Endometrial microvascular endothelial cells (primary cell): Measurements from ENCODE around the gene CCNL2. TPM values are rescaled to one million over a fixed set of nuclear protein-coding genes. Genes with fewer than 3 reads are reported as not detected.
"Not testable (repeated sequence)": the region's sequence is repeated elsewhere in the genome, so short reads cannot be mapped to it uniquely, and the experiment has no call there.

Experiments
- in situ Hi-C: cut with HindIII; loops from 2 replicates; pipeline ENCODE4 v1.10.0; 2017; ENCODE audit warnings: low sequenced_read_pairs, low pct_unique_long_range_greater_than_20kb; ENCODE audit errors: inconsistent ontology term
- total RNA-seq: library from RNA; depleted of rRNA; stranded (reverse); fragments of >200 nt; gene quantifications from one replicate; pipeline ENCODE4 v1.2.3, GENCODE V29; 2015; ENCODE audit errors: inconsistent ontology term

Gene CCNL2
- total RNA-seq, 1 donor from 2014 or later = 85.4 TPM

GRCh38 chr1:1381294-1381693 is 17.8 kb downstream of the CCNL2 start:
- in situ Hi-C loops = no loop called here

DNA sequence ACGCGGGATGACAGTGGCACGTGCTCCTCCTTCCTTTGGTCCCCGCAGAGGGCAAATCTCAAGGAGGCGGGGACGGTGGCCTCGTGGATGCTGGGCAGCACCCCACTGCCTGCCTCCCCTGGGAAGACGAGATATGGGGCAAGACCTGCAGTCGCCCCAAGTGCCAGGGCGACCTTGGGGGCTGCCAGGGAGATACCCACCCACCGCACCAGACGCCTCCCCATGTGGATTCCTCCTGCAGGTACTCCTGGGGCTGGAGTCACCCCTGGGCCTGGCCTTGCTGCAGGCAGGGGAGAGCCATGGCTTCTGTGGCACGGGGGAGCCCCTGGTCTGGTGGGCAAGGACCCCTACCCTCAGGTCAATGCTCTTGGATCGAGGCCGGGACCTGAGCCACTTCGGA is 18.3 kb downstream of the CCNL2 start:
- in situ Hi-C loops = no loop called here

- in situ Hi-C loops = no loop called here
These were observed 21.5 kb downstream of the CCNL2 start for GRCh38 chr1:1377540-1378205.

DNA sequence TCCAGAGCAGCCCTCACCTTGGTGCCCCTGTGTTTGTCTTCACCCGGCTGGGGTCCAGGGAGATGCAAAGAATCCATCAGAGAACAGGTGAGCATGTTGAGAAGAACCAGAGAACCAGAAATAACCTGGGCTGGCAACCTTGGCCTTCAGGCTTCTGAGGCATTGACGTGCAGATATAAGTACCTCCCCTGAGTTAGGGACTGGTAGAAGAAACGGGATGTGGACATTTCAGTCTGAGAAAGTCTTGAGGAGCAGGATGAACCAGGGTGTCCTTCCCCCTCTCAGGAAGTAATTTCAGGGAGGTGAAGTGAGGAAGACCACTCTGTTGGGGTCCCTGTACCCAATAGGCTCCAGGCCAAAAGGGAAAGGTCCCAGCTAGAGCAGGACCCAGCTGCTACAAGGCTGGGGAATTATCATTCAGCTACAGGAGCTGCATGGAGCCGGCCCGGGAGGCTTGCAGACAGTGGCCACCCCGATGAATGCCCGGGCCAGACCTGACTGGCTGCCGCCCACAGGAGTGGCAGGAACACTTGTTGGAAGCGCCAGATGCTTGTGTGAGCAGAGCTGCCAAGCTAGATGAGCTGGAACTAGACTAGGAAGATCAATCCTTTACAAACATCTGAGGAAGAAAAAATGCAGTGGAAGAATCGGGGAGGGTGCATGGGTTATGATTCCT is 22.4 kb downstream of the CCNL2 start:
- in situ Hi-C loops = no loop called here

DNA sequence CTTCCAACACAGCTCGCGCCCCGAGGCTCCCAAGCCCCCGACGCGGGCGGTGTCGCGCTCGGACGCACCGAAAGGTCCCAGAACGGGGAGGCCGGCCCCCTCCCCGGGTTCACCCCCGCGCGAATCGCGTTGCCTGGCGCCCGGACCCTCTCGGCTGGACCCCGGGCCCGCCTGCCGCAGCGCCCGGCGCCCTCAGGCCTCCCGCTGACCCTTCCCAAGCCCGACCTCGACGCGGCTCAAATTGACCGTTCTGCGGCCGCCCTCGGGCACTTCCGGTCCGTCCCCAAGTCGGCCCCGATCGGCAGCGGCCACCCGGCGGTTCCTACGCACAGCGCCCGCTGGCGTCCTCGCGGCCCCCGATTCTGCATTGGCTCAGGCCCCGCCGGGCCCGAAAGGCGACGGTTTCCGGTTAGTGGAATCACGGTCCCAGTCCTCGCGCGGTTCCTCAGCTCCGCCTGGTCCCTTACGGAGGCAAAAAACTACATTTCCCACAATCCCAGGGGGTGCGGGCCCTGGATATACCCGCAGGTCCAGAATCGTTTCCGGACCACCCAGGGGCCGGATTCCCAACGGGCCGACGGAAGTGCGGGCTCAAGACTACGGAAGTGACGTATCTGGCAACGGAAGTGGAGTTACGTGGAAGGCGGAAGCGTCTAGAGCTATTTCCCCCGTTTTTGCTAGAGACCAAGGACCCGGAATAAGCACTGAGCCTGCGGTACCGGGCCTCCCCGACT is 24.0 kb downstream of the CCNL2 start, which contains the start of gene AURKAIP1:
Gene AURKAIP1, minus strand, starts transcription at position 279 of the 734 bp plus-strand sequence. CDS start 451 bp downstream, outside the sequence.
- in situ Hi-C loops = no loop called here

DNA sequence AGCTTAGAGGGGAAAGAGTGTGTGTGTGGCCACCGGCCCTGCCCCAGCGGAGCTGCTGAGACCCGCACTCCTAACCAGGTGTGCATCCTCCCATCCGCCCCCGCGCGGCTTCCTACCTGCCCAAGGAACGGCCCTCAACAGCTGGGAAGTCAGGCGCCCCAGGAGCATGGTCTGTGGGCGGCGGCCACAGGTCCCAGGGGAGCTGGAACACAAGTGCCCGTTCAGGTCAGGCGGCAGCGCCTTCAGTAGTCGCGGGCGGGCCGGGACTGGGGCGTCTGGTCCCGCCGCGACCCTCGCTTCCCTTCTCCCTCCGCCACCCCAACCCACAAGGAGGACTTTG is 24.6 kb downstream of the CCNL2 start:
- in situ Hi-C loops = no loop called here

DNA sequence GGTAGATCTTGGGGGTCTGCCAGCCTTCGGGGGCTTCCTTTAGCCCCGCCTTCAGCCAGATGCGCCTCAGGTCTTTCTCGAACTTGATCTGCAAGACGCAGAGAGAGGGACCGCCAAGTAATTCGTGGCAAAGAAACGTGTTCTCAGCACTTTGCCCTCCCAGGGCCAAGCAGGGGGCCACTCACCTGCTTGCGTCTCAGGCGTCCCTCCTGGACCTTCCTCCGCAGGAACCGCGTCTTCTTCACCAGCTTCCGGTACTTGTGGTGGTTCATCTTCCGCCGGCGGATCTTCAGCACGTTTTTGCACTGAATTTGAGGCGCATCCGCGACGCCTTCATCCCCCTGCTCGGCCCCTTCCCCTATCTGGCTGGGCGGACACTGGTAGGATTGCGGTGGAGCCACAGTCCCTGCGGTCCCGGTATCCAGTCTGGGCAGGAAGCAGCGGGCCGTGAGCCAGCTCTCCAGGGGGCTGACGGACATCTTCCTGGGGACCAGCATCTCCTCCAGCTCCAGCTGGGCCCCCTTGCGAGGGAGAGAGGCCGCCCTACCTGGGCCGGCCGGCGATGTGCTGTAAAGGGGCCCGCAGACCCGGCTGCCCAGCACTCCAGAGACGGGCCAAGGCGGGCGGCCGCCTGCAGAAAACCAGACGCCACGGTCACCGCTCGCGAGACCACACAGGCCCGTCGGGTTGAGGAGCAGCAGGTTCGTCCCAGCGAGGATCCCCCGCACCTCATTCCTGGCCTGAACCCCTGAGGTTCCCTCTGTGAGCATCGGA is 25.1 kb downstream of the CCNL2 start:
- in situ Hi-C loops = no loop called here

GRCh38 chr1:1373051-1373814 is 25.9 kb downstream of the CCNL2 start:
- in situ Hi-C loops = no loop called here

GRCh38 chr1:1371746-1372711 is 27.1 kb downstream of the CCNL2 start:
- in situ Hi-C loops = no loop called here

DNA sequence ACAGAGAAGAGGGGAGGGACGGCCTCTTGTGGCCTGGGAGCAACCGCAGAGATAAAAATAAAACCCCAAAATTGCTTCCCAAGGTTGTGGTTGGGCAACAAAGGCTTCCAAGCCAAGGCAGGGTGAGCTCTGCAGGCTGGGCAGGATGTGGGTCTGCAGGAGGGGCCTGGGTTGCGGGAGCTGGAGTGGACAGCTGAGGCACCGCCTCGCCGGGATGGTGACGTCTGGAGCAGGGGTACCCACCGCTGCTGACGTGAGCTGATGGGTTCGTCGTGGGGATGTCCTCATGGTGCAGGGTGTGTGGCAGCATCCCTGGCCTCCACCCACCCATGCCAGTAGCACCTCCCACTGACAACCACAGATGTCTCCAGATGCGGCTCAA is 27.8 kb downstream of the CCNL2 start:
- in situ Hi-C loops = no loop called here

DNA sequence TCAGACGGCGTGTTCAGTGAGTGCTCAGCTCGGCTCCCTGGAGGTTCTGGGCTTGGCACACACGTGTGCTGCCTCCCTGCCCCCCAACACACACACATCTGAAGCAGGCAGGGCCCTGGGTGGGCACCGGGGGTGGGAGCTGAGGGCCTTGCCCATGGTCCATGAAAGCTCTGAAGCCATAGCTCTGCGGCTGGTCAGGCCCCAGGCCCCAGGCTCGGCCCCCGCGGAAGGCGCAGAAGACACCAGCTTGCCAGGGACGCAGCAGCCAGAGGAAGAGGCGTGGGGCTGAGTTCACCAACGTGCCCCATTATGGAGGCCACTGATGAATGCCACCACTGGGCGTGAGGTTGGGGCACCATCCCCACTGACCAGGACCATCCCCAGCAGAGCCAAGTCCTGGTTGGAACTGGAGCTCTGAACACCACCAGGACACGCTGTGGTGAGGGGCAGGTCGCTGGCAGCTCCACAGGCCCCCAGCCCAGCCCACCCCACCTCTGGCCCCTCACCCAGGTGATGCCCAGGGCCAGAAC is 28.3 kb downstream of the CCNL2 start:
- in situ Hi-C loops = no loop called here

GRCh38 chr1:1370094-1370493 is 29.0 kb downstream of the CCNL2 start:
- in situ Hi-C loops = not testable (repeated sequence)

- in situ Hi-C loops = no loop called here
These were observed 31.8 kb downstream of the CCNL2 start for GRCh38 chr1:1367315-1367714.

- in situ Hi-C loops = no loop called here
These were observed 32.5 kb downstream of the CCNL2 start for GRCh38 chr1:1366699-1367066.

DNA sequence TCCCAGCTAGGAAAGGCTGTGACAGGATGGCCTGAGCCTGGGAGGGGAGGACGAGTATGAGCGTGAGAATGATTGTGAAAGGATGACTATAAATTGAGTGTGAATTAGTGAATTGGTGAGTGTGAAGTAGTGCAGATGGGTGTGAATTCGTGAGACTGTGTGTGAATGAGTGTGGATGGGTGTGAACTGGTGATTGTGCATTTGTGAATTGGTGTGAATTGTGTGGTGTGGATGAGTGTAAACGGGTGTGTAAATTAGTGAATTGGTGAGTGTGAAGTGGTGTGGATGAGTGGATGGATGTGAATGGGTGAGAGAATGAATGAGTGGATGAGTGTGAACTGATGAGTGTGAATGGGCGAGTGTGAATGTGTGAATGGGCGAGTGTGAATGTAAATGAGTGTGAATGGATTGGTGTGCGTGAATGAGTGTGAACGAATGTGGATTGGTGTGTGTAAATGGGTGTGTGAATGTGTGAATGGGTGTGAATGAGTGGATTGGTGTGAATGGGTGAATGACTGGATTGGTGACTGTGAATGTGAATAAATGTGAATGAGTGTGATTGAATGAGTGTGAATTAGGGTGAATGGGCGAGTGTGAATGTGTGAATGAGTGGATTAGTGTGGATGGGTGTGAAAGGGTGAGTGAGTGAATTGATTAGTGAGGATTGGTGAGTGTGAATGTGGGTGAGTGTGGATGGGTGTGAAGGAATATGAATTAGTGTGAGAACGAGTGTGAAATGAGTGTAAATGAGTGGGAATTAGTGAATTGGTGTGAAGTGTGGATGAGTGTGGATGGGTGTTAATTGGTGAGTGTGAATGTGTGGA is 33.0 kb downstream of the CCNL2 start:
- in situ Hi-C loops = no loop called here

GRCh38 chr1:1364266-1364665 is 34.9 kb downstream of the CCNL2 start:
- in situ Hi-C loops = no loop called here

- in situ Hi-C loops = no loop called here
These were observed 37.1 kb downstream of the CCNL2 start for GRCh38 chr1:1361982-1362423.
